DOHH2 (cell line): ENCODE data around the gene CROCC.

ENCODE experiments used
- EZH2phosphoT487 ChIP-seq: fragments of 200-600 bp; sonication (generic); IDR thresholded peaks from 2 replicates; pipeline ENCODE4 v1.6.1; 2017; ENCODE audit warnings: borderline replicate concordance, mild to moderate bottlenecking, antibody characterized with exemption, low read length, moderate library complexity, mixed read lengths
- TF ChIP-seq, protein P1 (sequence below): fragments of 200-600 bp; sonication (generic); IDR thresholded peaks from one replicate; pipeline ENCODE4 v1.5.1; 2014; ENCODE audit warnings: antibody characterized with exemption, mild to moderate bottlenecking, low read depth, low read length; ENCODE audit not compliant: poor library complexity, severe bottlenecking

GRCh38 chr1:17018849-17019248, 97.1 kb downstream of the CROCC start:
- no peak for TF ChIP-seq EZH2phosphoT487
- TF ChIP-seq, protein P1, sequence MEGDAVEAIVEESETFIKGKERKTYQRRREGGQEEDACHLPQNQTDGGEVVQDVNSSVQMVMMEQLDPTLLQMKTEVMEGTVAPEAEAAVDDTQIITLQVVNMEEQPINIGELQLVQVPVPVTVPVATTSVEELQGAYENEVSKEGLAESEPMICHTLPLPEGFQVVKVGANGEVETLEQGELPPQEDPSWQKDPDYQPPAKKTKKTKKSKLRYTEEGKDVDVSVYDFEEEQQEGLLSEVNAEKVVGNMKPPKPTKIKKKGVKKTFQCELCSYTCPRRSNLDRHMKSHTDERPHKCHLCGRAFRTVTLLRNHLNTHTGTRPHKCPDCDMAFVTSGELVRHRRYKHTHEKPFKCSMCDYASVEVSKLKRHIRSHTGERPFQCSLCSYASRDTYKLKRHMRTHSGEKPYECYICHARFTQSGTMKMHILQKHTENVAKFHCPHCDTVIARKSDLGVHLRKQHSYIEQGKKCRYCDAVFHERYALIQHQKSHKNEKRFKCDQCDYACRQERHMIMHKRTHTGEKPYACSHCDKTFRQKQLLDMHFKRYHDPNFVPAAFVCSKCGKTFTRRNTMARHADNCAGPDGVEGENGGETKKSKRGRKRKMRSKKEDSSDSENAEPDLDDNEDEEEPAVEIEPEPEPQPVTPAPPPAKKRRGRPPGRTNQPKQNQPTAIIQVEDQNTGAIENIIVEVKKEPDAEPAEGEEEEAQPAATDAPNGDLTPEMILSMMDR, result no peak
